ENCODE results near the gene SLC38A5. TPM values are rescaled to one million over a fixed set of nuclear protein-coding genes. Genes with fewer than 3 reads are reported as not detected.

SLC38A5 gene
- polyA plus RNA-seq, 1 donor (not counting 4 experiments of a cell fraction or from before 2014, with no cell fraction given), result 199 TPM

DNA sequence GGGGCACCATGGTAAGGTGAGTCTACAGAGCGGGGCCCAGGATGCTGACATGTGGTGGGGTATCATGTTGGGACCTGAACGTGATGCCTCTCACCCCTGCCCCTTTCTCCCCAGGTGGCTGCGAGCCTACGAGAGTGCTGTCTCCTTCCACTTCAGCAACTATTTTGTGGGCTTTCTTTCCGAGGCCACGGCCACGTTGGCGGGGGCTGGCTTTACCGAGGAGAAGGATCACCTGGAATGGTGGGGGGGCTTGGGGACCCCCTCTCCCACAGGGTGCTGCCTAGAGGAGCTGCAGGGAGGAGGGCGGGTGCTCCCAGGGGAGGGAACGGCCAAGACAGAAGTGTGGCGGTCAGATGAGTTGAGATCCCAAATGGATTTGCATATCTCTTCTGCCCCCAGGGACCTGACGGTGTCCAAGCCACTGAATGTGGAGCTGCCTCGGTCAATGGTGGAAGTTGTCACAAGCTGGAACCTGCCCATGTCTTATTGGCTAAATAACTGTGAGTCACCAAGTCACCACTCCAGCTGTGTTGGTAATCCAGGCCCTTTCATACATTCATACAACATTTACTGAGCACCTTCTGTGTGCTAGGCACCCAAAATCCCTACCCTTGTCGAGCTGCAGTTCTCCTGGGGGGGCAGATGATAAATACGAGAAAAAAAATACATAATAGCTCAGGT lies 44.2 kb upstream of the SLC38A5 start:
- no peak for DNase-seq (ENCODE audit: low read depth, low spot score)
- dilution Hi-C loops (cut with MboI; ENCODE audit: extremely low pct_ligation_motif_present, low sequenced_read_pairs), result no loop called here
- Histone ChIP-seq H3K4me1 (ENCODE audit: control insufficient read depth, extremely low read depth, insufficient read depth, low read length) (peaks cover 14% of the 10 kb centered on the region), H3K27ac (ENCODE audit: control insufficient read depth, insufficient read depth, low read length) (no peak overlapping the region), H3K79me2 (ENCODE audit: control insufficient read depth, insufficient read depth, low read length) (peaks cover 15% of the 10 kb centered on the region), H3K4me3 (ENCODE audit: control insufficient read depth in 2 of 3, extremely low read depth in 1 of 3, insufficient read depth in 2 of 3, low read depth in 1 of 3, low read length in 3 of 3) (no peak overlapping the region), H2AFZ (ENCODE audit: control insufficient read depth, low read length) (no peak overlapping the region), H4K20me1 (ENCODE audit: control insufficient read depth, extremely low read depth, insufficient read depth, low read length) (no peaks in the 10 kb centered on the region), H3K9ac (ENCODE audit: control insufficient read depth, extremely low read depth, insufficient read depth, low read length) (no peak overlapping the region), H3K9me3 (ENCODE audit: control insufficient read depth, low read depth, low read length) (peaks cover 4% of the 10 kb centered on the region), H3K27me3 (ENCODE audit: control insufficient read depth, extremely low read depth, insufficient read depth, low read length) (no peaks in the 10 kb centered on the region), H3K9me1 (ENCODE audit: control insufficient read depth, extremely low read depth, insufficient read depth, low read length) (no peaks in the 10 kb centered on the region), H3K4me2 (ENCODE audit: control insufficient read depth, extremely low read depth, insufficient read depth, low read depth, low read length) (no peak overlapping the region), H3K36me3 (ENCODE audit: control insufficient read depth in 2 of 2, extremely low read depth in 1 of 2, insufficient read depth in 2 of 2, low read length in 2 of 2) (peaks cover 3 to 4% of the 10 kb centered on the region in 2 experiments)
- TF ChIP-seq EZH2 (IDR thresholded peaks at IDR 0.05; ENCODE audit: low read length) (no peak), CTCF (optimal IDR thresholded peaks at IDR 0.05 in 1 of 3, IDR thresholded peaks at IDR 0.05 in 1 of 3, conservative IDR thresholded peaks at IDR 0.05 in 1 of 3; ENCODE audit: extremely low read depth in 1 of 3, insufficient read depth in 2 of 3, low read length in 3 of 3) (no peak)
- FAIRE-seq, result peak; percentile 51

DNA sequence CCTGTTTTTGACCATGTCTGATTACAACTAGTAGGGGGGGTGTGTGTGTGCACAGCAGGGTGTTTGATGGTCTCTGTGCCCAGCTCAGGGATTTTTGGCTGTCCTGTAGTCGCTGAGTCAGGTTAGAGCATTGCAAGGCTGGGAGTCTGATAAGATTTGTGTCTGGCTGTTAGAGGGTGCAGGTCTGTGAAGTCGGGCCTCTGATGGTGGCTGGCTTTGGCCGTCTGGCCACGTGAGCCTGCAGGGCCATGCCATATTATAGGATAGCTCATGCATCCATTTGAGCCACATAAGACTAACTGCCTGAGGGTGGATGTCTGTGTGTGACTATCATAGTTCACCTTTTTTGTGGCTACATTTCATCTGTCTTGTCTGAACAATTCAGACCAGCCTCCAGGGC lies 43.6 kb upstream of the SLC38A5 start:
- peaks cover 14% of the 10 kb centered on the region for H3K4me1 ChIP-seq (ENCODE audit: control insufficient read depth, extremely low read depth, insufficient read depth, low read length)
- H3K27ac ChIP-seq (ENCODE audit: control insufficient read depth, insufficient read depth, low read length), result no peak overlapping the region
- no peaks in the 10 kb centered on the region for H4K20me1 ChIP-seq (ENCODE audit: control insufficient read depth, extremely low read depth, insufficient read depth, low read length)
- TF ChIP-seq CTCF (optimal IDR thresholded peaks at IDR 0.05 in 1 of 3, IDR thresholded peaks at IDR 0.05 in 1 of 3, conservative IDR thresholded peaks at IDR 0.05 in 1 of 3; ENCODE audit: extremely low read depth in 1 of 3, insufficient read depth in 2 of 3, low read length in 3 of 3) (no peak), EZH2 (IDR thresholded peaks at IDR 0.05; ENCODE audit: low read length) (no peak)
- H3K9ac ChIP-seq (ENCODE audit: control insufficient read depth, extremely low read depth, insufficient read depth, low read length), result no peak overlapping the region
- H3K27me3 ChIP-seq (ENCODE audit: control insufficient read depth, extremely low read depth, insufficient read depth, low read length), result no peaks in the 10 kb centered on the region
- no peak overlapping the region for H3K4me2 ChIP-seq (ENCODE audit: control insufficient read depth, extremely low read depth, insufficient read depth, low read depth, low read length)
- H3K4me3 ChIP-seq (ENCODE audit: control insufficient read depth in 2 of 3, extremely low read depth in 1 of 3, insufficient read depth in 2 of 3, low read depth in 1 of 3, low read length in 3 of 3), result no peak overlapping the region
- peaks cover 4% of the 10 kb centered on the region for H3K9me3 ChIP-seq (ENCODE audit: control insufficient read depth, low read depth, low read length)
- H3K36me3 ChIP-seq (ENCODE audit: control insufficient read depth in 2 of 2, extremely low read depth in 1 of 2, insufficient read depth in 2 of 2, low read length in 2 of 2), result peaks cover 3 to 4% of the 10 kb centered on the region in 2 experiments
- H3K79me2 ChIP-seq (ENCODE audit: control insufficient read depth, insufficient read depth, low read length), result peaks cover 17% of the 10 kb centered on the region
- no peak for DNase-seq (ENCODE audit: low read depth, low spot score)
- no peaks in the 10 kb centered on the region for H3K9me1 ChIP-seq (ENCODE audit: control insufficient read depth, extremely low read depth, insufficient read depth, low read length)
- dilution Hi-C loops (cut with MboI; ENCODE audit: extremely low pct_ligation_motif_present, low sequenced_read_pairs), result no loop called here
- H2AFZ ChIP-seq (ENCODE audit: control insufficient read depth, low read length), result no peak overlapping the region
- no peak for FAIRE-seq

Measured in keratinocyte (primary cell).